ENCODE data around the gene OGDH.
"Not testable (repeated sequence)": the region's sequence is repeated elsewhere in the genome, so short reads cannot be mapped to it uniquely, and the experiment has no call there.

Gene OGDH

DNA sequence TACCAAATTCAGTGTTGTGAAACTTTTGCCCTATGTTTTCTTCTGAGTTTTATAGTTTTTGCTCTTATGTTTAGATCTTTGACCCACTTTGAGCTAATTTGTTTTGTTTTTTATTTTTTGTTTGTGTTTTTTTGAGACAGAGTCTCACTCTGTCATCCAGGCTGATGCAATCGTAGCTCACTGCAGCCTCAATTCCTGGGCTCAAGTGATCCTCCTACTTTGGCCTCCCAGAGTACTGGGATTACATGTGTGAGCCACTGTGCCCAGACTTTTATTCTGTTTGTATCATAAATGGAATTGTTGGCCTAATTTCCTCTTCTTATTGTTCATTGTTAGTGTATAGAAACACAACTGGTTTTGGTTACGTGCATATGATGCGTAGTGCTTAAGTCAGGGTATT, 99.0 kb downstream of the OGDH start:
- DNase-seq (ENCODE audit: low read depth in 2 of 2) = no peak

DNA sequence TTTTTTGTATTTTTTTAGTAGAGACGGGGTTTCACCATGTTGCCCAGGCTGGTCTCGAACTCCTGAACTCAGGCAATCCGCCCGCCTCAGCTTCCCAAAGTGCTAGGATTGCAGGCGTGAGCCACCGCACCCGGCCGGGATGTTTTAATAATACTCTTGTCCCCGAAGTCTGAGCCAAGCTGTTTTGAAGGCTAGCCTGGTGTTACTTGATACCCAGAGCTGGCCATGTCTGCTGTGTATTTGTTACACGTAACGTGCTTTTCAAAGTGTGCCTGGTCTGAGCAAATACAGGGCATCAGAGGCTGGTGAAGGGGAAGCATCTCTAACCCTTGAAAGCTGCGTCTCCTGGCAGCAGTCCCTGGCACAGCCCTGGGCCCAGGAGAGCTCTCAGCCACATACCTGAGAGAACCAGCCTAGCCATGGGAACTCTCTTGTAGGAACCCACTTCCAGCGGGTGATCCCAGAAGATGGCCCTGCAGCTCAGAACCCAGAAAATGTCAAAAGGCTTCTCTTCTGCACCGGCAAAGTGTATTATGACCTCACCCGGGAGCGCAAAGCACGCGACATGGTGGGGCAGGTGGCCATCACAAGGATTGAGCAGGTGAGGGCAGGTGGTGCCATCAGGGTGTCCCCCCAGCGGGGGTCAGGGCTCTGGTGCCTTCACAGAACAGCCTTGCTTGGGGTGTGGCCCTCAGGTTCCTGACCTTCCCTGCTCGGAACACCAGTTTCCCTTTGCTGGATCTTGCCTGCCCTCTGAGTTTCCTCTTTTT, 100.5 kb downstream of the OGDH start:
- DNase-seq (ENCODE audit: low read depth in 2 of 2) = no peak

DNA sequence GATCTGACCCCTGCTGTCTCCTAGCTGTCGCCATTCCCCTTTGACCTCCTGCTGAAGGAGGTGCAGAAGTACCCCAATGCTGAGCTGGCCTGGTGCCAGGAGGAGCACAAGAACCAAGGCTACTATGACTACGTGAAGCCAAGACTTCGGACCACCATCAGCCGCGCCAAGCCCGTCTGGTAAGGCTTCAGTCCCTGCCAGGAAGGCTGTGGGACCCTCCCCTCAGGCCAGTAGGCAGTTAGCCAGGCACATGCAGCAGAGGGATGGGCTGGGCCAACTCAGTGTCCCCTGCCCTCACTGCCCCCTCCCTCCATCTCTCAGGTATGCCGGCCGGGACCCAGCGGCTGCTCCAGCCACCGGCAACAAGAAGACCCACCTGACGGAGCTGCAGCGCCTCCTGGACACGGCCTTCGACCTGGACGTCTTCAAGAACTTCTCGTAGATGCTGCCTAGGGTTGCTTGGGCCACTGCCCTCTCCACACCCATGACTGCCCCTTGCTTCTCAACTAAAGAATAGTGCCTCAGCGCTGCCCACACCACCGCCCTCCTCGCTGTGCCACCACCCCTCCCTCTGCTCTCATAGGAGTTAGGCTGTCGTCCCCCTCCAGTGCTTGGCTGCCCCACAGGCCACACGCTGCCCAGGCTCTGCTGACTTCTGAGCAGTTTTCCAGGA, 101.3 kb downstream of the OGDH start:
- DNase-seq (ENCODE audit: low read depth in 2 of 2) = no peak

DNA sequence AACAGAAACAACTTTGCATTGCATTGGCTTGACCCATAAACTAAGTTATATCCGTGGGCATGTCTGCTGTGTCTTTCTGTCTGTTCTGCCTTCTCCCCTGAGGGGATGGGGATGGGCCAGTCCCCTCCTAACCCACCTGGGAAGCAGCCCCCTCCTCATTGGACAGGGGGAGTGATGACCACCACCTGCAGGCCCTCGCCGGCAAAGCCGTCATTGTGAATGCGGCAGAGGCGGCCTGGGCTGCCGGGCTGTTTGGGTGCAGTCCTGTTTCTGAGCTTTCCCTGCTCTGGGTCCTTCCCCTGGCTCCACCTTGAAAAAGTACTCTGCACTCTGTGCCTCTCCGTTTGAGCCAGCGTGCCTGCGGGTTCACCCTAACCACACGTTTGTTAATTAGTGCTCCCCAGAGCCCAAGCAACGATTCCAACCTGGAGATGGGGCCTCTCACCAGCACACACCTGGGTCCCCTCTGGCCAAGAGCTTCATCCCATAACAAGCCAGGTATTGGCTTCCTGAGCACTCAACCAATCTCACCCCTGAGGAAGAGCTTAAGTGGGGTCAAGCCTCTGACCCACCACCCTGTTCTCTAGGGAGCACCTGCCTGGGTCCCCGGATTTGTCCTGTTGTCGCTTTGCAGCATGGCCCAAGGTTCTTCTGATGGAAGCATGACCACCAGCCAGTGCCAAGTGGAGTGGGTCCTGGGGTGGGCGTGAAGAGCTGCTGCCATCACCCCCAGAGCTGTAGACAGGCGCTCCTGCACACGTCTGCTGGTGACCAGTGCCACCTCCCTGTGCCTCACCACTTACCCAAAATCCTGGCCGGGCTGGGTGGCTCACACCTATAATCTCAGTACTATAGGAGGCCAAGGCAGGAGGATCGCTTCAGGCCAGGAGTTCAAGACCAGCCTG, 102.8 kb downstream of the OGDH start:
- DNase-seq (ENCODE audit: low read depth in 2 of 2) = no peak

DNA sequence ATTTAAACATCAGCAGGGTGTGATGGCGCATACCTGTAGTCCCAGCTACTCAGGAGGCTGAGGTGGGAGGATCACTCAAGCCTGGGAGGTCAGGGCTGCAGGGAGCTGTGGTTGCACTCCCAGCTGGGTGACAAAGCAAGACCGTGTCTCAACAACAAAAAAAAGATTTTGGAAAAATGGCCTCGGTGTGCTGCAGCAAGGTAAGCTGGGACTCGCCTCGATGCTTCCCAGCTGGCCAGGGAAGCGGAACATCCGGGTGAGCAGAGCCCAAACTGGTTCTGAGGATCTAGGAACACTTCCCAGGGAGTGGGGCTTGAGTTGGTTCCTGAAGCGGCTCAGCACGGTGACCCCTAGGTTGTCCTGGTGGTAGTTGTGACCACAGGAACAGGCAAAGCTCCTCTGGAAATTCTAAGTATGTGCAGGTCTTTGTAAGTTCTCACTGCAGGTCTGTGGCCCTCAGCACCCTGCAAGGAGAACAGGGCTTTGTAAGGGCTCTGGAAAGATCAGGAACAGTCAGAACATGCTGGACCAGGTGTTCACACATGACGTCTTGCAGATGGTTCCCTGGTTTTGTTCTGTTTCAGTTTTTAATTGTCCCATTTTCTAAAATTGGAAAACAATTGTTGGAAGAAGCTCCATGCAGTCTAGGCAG, 103.6 kb downstream of the OGDH start:
- DNase-seq (ENCODE audit: low read depth in 2 of 2) = no peak

DNA sequence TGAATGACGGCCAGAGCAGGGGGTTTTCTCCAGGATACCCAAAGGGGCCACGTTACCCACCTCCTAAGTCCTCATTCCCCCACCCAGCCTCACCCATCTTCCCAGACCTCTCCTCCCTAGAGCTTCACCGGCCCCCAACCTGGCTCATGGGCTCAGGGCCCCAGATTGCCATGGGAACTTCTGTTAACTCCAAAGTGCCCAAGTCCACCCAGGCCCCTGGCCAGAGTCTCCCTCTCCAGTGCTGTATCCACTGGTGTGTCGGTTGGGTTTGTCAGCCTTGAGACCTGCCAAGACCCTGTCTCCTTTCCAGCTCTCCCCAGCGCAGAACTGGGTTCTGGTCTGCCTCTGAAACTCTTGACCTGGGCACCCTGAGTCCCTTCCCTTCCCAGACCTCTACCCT, 105.1 kb downstream of the OGDH start:
- no peak for DNase-seq (ENCODE audit: low read depth in 2 of 2)

DNA sequence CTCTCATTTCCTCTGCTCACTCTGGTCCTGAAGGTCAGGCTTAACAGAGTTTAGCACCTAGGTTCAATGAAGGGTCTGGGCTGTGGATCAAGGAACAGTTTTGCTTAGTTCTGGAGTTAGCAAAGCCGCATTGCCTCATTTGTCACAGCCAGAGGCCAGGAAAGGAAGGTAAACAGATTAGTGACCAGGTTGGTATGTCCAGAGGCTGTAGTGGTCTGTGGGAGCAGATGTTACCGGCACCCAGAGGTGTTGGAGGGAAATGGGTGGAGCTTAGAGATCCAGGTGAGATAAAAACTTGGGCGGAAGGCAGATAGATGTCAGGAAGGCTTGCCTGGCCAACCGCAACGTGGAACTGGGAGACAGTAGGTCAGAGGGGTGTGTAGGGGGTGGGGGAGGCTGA, 105.6 kb downstream of the OGDH start:
- DNase-seq (ENCODE audit: low read depth in 2 of 2) = no peak

DNA sequence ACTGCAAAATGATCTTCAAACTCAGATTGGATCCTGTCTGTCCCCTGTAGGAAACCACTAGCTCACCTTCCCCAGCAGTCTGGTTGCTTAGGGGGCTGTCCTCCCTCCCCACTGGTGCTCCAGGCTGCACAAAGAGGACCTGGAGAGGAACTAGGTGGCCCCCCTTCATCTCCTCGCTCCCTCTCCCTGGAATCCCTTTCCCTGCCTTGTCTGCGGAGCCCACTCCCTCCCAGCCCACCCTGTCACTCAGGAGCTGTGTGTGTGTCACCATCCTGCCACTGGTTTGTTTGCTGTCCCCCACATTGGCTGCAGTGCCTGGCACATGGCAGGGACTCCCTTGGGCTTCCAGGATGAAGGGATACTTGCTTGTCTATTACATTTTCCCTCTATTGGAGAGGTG, 106.7 kb downstream of the OGDH start:
- no peak for DNase-seq (ENCODE audit: low read depth in 2 of 2)

DNA sequence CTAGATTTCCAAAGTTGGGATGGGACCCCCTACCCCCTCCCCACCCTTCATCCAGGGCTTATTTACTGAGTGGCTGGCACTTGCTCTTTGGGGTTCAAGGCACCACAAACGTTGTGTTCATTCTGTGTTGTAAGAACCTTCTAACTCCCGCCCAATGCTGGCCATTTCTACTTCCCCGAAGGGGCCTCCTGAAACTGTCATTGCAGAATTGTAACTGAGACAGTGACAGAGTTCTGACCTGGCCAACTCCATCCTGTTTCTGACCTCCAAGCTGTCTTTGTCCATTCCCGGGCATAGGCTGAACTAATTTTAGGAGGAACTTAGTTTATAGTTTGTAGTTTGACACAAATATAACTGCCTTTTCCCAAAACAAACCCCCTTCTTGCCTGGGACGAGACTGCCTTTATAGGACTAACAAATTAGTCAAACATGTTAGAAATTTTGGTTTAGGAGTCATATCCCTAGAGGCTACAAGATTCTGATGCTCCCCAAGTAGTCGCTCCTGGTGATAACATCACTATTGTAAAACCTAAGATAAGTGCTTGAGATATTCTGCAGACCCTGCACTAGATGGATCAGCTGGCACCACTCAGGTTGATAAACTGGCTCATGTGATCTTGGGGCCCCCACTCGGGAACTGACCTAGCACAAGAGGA, 107.4 kb downstream of the OGDH start:
- no peak for DNase-seq (ENCODE audit: low read depth in 2 of 2)

DNA sequence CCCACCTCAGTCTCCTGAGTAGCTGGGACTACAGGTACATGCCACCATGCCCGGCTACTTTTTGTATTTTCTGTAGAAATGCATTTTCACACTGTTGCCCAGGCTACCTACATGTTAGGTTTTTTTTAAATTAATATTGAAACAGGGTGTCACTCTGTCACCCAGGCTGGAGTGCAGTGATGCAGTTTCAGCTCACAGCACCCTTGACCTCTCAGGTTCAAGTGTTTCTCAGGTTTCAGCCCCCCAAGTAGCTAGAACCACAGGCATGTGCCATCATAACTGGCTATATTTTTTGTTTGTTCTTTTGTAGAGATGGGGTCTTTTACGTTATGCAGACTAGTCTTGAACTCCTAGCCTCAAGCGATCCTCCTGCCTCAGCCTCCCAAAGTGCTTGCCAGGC, 109.8 kb downstream of the OGDH start:
- no peak for DNase-seq (ENCODE audit: low read depth in 2 of 2)

DNA sequence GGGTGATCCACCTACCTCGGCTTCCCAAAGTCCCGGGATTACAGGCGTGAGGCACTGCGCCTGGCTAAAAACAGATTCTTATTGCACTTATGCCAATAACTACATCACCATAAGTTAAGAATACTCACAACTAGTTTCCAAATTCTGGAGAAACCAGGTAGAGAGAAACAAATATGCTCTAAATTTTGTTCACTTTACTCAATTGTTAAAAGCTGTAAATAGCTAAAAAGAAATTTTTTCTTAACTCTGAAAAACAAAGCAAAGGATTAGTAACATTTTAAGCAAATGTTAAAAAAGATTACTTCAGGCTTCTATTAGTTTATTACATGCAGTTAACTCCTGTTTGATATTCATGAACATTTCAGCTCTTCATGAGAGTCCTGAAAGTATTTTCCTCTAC, 113.9 kb downstream of the OGDH start:
- DNase-seq (ENCODE audit: low read depth in 2 of 2) = no peak

DNA sequence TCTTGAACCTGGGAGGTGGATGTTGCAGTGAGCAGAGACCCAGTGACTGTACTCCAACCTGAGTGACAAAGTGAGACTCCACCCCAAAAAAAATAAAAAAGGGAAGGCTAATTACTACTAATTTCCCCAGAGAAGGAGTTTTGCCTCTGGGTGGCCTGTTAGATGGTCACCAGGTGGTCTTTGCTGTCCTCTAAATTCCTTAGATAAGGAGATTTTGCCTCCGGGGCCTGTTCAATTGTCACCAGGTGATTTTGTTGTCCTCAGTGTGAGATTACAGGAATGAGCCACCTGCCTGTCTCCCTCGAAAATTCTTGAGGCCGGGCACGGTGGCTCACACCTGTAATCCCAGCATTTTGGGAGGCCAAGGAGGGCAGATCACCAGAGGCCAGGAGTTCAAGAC, 117.8 kb downstream of the OGDH start:
- no peak for DNase-seq (ENCODE audit: low read depth in 2 of 2)

DNA sequence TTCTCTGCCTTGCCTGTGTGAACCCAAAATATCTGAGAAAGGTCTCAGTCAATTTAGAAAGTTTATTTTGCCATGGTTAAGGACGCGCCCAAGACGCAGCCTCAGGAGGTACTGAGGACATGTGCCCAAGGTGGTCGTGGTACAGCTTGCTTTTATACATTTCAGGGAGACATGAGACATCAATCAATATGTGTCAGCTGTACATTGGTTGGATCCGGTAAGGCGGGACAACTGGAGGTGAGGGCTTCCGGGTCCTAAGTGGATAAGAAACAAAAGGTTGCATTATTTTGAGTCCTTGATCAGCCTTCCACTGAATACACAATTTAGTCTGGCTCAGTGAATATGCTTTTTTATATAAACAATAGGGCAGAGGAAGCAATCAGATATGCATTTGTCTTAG, 119.8 kb downstream of the OGDH start:
- DNase-seq (ENCODE audit: low read depth in 2 of 2) = not testable (repeated sequence)

DNA sequence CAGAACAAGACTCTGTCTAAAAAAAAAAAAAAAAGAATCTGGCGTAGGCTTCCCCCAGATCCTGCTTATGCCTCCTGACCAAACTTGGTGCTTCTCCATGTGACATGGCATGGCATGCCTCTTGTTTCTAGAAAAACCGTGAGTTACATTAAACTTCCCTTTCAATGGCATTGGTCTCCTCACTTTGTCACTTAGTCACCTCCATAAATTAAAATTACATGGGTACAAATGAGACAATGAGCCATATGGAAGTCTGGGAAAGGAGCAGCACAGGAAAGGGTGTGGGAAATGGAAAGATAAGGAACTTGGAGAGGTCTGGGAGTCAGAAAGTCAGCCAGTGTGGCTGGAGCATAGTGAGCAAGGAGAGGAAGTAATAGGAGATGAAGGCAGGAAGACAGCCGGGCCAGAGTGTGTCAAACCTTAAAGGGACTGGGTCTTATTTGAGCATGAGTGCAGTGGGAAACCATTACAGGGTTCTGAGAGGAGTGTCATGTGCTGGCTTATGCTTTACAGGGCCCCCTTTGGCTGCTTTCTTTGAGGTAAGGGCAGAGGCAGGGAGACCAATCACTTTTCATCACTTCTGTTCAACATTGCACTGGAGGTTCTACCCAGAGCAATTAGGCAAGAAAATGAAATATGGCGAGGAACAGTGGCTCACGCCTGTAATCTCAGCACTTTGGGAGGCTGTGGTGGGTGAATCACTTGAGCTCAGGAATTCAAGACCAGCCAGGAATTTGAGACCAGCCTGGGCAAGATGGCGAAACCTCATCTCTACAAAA, 120.9 kb downstream of the OGDH start:
- DNase-seq (ENCODE audit: low read depth in 2 of 2) = no peak

DNA sequence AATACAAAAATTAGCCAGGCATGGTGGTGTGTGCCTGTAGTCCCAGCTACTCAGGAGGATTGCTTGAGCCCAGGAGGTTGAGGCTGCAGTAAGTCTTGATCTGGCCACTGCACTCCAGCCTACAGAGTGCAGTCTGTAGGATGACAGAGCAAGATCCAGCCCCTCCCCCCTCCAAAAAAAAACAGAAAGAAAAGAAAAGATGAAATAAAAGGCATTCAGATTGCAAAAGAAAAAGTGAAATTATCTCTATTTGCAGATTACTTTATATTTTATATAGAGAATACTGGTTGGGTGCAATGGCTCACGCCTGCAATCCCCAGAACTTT, 121.5 kb downstream of the OGDH start:
- DNase-seq (ENCODE audit: low read depth in 2 of 2) = no peak

DNA sequence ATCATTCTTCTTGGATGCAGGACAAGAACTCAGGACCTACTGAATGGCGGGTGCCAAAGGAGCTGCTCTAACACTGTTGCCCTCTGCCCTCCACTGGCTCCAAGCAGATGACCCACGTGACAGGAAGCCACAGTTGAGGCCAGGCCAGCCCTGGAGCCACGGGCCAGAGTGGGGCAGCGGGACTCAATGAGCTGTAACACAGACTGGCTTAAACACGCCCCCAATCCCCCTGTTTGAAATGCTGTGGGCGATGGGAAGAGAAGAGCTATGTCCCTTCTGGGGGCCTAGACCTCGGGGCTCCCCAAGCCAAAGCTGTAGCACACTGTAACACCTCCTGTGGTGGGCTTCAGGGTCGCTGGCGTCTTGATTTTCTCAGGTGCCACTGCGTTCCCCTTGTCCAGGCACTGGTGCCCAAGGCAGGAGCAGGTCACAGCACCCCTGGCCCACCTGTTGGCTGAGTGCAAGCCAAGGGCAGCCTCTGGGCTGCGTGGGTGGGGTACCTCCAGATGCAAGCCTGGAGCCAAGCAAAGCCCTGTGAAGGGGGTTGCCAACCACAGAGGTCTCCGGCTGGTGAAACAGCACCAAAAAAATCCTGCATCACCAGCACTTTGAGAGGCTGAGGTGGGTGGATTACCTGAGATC, 123.6 kb downstream of the OGDH start:
- DNase-seq (ENCODE audit: low read depth in 2 of 2) = no peak

DNA sequence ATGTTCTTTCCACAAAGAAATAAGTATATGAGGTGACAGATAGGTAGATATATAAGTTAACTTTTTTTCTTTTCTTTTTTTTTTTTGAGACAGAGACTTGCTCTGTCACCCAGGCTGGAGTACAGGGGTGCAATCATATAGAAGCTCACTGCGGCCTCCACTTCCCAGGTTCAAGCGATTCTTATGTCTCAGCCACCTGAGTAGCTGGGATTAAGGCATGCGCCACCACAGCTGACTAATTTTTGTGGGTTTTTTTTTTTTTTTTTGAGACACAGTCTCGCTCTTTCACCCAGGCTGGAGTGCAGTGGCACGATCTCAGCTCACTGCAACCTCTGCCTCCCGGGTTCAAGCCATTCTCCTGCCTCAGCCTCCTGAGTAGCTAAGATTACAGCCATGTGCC, 126.5 kb downstream of the OGDH start:
- DNase-seq (ENCODE audit: low read depth in 2 of 2) = not testable (repeated sequence)

DNA sequence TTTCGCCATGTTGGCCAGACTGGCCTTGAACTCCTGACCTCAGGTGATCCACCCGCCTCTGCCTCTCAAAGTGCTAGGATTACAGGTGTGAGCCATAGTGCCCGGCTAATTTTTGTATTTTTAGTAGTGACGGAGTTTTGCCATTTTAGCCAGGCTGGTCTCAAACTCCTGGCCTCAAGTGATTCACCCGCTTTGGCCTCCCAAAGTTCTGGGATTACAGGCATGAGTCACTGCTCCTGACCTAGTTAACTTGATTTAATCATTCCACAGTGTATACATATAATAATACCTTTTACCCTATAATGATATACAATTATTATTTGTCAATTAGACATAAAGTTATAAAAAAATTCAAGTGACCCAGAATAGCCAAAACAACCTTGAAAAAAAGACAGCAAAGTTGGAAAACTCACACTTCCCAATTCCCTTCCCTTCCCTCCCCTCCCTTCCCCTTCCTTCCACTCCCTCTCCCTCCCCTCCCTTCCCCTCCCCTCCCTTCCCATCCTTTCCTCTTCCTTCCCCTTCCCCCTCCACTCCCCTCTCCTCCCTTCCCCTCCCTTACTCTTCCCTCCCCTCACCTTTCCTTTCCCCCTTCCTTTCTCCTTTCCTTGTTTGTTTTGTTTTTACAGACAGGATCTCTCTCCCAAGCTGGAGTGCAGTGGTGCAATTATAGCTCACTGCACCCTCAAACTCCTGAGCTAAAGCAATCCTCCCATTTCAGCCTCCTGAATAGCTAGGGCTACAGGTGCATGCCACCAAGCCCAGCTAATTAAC, 127.5 kb downstream of the OGDH start:
- no peak for DNase-seq (ENCODE audit: low read depth in 2 of 2)

DNA sequence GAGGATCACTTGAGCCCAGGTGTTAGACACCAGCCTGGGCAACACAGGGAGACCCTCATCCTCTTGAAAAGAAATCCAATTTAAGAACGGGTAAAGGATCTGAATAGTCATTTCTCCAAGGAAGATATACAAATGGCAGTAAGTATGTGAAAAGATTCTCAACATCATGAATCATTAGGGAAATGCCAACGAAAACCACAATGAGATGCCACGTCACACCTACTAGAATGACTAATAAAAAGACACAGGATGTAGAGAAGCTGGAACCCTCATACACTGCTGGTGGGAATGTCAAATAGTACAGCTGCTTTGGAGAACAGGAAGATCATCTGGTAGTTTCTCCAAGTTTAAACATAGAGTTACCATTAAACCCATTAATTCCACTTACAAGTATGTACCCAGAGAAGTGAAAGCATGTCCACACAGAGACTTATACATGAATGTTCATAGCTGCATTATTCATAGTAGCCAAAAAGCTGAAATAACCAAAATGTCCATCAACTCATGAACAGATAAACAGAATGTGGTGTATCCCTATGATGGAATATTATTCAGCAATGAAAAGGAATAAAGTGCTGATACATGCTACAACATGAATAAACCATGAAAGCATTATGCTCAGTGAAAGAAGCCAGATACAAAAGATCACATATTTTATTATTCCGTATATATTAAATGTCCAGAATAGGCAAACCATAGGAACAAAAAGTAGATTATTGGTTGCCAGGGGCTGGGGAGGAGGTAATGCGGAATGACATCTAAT, 129.2 kb downstream of the OGDH start:
- peak; percentile 12 to 33 for DNase-seq (ENCODE audit: low read depth in 2 of 2)

All from stimulated activated CD4-positive, alpha-beta T cell treated with anti-CD3 and anti-CD28 coated beads, Interleukin-4, amount 100 ng/mL, for 48 hours (primary cell).